Ishikawa (cell line): ENCODE measurements around the gene EME1.

ENCODE experiments used
- CEBPB ChIP-seq: IDR thresholded peaks from 2 replicates; pipeline ENCODE4 v1.6.1; 2012
- CREB1 ChIP-seq: IDR thresholded peaks from 2 replicates; pipeline ENCODE4 v1.6.1; 2012; ENCODE audit warnings: low read depth
- EGR1 ChIP-seq: IDR thresholded peaks from 2 replicates; pipeline ENCODE4 v1.6.1; 2012
- EP300 ChIP-seq: IDR thresholded peaks from 2 replicates; pipeline ENCODE4 v1.6.1; 2012; ENCODE audit warnings: borderline replicate concordance
- FOXM1 ChIP-seq: IDR thresholded peaks from 2 replicates; pipeline ENCODE4 v1.6.1; 2012; ENCODE audit warnings: low read depth, borderline replicate concordance
- NFIC ChIP-seq: IDR thresholded peaks from 2 replicates; pipeline ENCODE4 v1.6.1; 2012
- RAD21 ChIP-seq: IDR thresholded peaks from 2 replicates; pipeline ENCODE4 v1.6.1; 2012; ENCODE audit warnings: low read depth
- REST ChIP-seq: IDR thresholded peaks from 2 replicates; pipeline ENCODE4 v1.6.1; 2012; ENCODE audit warnings: low read depth, mild to moderate bottlenecking
- TAF1 ChIP-seq: IDR thresholded peaks from 2 replicates; pipeline ENCODE4 v1.6.1; 2012; ENCODE audit warnings: low read depth, mild to moderate bottlenecking
- TCF12 ChIP-seq: IDR thresholded peaks from 2 replicates; pipeline ENCODE4 v1.6.1; 2012; ENCODE audit warnings: low read depth
- TEAD4 ChIP-seq: IDR thresholded peaks from 2 replicates; pipeline ENCODE4 v1.6.1; 2012
- YY1 ChIP-seq: IDR thresholded peaks from 2 replicates; pipeline ENCODE4 v1.6.1; 2012; ENCODE audit warnings: low read depth
- ZBTB7A ChIP-seq: IDR thresholded peaks from 2 replicates; pipeline ENCODE4 v1.6.1; 2012; ENCODE audit warnings: low read depth
- TF ChIP-seq, protein P1 (sequence below): IDR thresholded peaks from 2 replicates; pipeline ENCODE4 v1.6.1; 2012
- TF ChIP-seq, protein P2 (sequence below): IDR thresholded peaks from 2 replicates; pipeline ENCODE4 v1.6.1; 2012

Gene EME1

GRCh38 chr17:50347117-50347893 lies 25.7 kb upstream of the EME1 start:
- TF ChIP-seq REST: no peak
- TF ChIP-seq, protein P1, sequence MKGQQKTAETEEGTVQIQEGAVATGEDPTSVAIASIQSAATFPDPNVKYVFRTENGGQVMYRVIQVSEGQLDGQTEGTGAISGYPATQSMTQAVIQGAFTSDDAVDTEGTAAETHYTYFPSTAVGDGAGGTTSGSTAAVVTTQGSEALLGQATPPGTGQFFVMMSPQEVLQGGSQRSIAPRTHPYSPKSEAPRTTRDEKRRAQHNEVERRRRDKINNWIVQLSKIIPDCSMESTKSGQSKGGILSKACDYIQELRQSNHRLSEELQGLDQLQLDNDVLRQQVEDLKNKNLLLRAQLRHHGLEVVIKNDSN: no peak
- no peak for TF ChIP-seq RAD21
- no peak for TF ChIP-seq CEBPB
- no peak for TF ChIP-seq ZBTB7A
- TF ChIP-seq, protein P2, sequence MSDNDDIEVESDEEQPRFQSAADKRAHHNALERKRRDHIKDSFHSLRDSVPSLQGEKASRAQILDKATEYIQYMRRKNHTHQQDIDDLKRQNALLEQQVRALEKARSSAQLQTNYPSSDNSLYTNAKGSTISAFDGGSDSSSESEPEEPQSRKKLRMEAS: no peak
- TF ChIP-seq FOXM1: no peak
- no peak for TF ChIP-seq EP300
- no peak for TF ChIP-seq TAF1
- no peak for TF ChIP-seq CREB1
- no peak for TF ChIP-seq EGR1
- TF ChIP-seq YY1: no peak
- no peak for TF ChIP-seq TCF12
- TF ChIP-seq TEAD4: no peak
- TF ChIP-seq NFIC: no peak

- TF ChIP-seq NFIC (no peak), FOXM1 (no peak), CREB1 (no peak), EP300 (no peak), CEBPB (no peak), TCF12 (no peak), EGR1 (no peak), RAD21 (no peak), REST (no peak)
- TF ChIP-seq, protein P2: no peak
- TF ChIP-seq, protein P1: no peak
Measured at GRCh38 chr17:50347894-50348291, 25.1 kb upstream of the EME1 start.

GRCh38 chr17:50348522-50349242 lies 24.3 kb upstream of the EME1 start:
- TF ChIP-seq, protein P1: no peak
- TF ChIP-seq CREB1 (no peak), TAF1 (no peak), CEBPB (no peak), EP300 (no peak), TCF12 (no peak), EGR1 (no peak), FOXM1 (no peak), YY1 (no peak), ZBTB7A (no peak), RAD21 (no peak), TEAD4 (no peak)

DNA sequence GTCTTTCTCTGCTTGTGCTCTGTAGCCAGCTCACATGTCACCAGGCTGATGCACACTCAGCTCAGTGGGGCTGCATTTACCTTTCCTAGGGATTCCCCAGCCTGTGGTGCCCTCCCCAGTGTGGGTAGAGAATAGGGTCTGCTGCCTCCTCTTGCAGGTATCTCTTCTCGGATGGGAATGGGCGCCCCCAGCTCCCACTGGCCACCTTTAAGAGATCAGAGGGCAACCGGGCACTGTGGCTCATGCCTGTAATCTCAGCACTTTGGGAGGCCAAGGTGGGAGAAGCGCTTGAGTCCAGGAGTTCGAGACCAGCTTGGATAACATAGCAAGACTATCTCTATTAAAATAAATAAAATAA lies 23.8 kb upstream of the EME1 start:
- no peak for TF ChIP-seq TEAD4
- no peak for TF ChIP-seq CEBPB
- no peak for TF ChIP-seq RAD21
- TF ChIP-seq YY1: no peak
- no peak for TF ChIP-seq CREB1
- TF ChIP-seq ZBTB7A: no peak
- TF ChIP-seq TCF12: no peak
- no peak for TF ChIP-seq NFIC
- no peak for TF ChIP-seq EP300
- TF ChIP-seq EGR1: no peak
- TF ChIP-seq TAF1: no peak
- TF ChIP-seq, protein P2: no peak
- TF ChIP-seq FOXM1: no peak
- TF ChIP-seq, protein P1: no peak
- TF ChIP-seq REST: no peak
